Thymus (tissue), 11 donors: ENCODE results near the gene IGF2R. TPM values are rescaled to one million over a fixed set of nuclear protein-coding genes. Genes with fewer than 3 reads are reported as not detected.
"Not testable (repeated sequence)": the region's sequence is repeated elsewhere in the genome, so short reads cannot be mapped to it uniquely, and the experiment has no call there.

Experiments
- DNase-seq, 9 donors: peaks; one replicate each; pipeline ENCODE4 v3.0.0-alpha.2; 2013; ENCODE audit warnings: low spot score in 9 of 9, low read depth in 6 of 9, missing footprints in 1 of 9
- H3K27ac ChIP-seq, 2 donors: one replicate each; pipeline ENCODE4 v1.5.1; 2013; ENCODE audit warnings: control low read depth in 1 of 2, low read depth in 1 of 2, low read length in 1 of 2, mild to moderate bottlenecking in 1 of 2, moderate library complexity in 1 of 2
- H3K27me3 ChIP-seq, 2 donors: one replicate each; pipeline ENCODE4 v1.5.1; 2013; ENCODE audit warnings: low read length in 1 of 2; ENCODE audit not compliant: control insufficient read depth in 2 of 2, insufficient read depth in 1 of 2
- H3K36me3 ChIP-seq, 2 donors: one replicate each; pipeline ENCODE4 v1.5.1; 2013; ENCODE audit warnings: low read length in 1 of 2, mild to moderate bottlenecking in 1 of 2, moderate library complexity in 1 of 2; ENCODE audit not compliant: control insufficient read depth in 2 of 2, insufficient read depth in 2 of 2
- H3K4me1 ChIP-seq, 2 donors: one replicate each; pipeline ENCODE4 v1.5.1; 2013; ENCODE audit warnings: low read length in 2 of 2; ENCODE audit not compliant: control insufficient read depth in 2 of 2, insufficient read depth in 2 of 2
- H3K4me3 ChIP-seq, 2 donors: one replicate each; pipeline ENCODE4 v1.5.1; 2013; ENCODE audit warnings: low read length in 2 of 2, control low read depth in 1 of 2, mild to moderate bottlenecking in 1 of 2
- H3K9me3 ChIP-seq, 2 donors: one replicate each; pipeline ENCODE4 v1.5.1; 2013; ENCODE audit warnings: low read length in 1 of 2, mild to moderate bottlenecking in 1 of 2; ENCODE audit not compliant: control insufficient read depth in 2 of 2, insufficient read depth in 1 of 2
- WGBS: extraction: QIAGEN DNeasy Blood & Tissue Kit; methylation state at CpG from one replicate; pipeline ENCODE4 v1.1.7; 2013; 5-methylcytosine and 5-hydroxymethylcytosine counted together
- polyA plus RNA-seq: library from polyadenylated mRNA; stranded (reverse); fragments of 200-250 nt; gene quantifications from one replicate; pipeline ENCODE4 v1.2.3, GENCODE V29; 2013
- total RNA-seq: library from RNA; stranded (reverse); fragments of 120-200 nt; gene quantifications from one replicate; pipeline ENCODE4 v1.2.4, GENCODE V29; 2013
- donor health status: healthy.

IGF2R gene
- total and polyA plus RNA-seq, 2 donors: 16.3 to 16.6 TPM

- DNase-seq: no peak
- Histone ChIP-seq H3K27me3 (no peaks in the 10 kb centered on the region), H3K4me1 (peaks cover 42 to 43% of the 10 kb centered on the region in 2 donors), H3K9me3 (peaks cover 0 to 3% of the 10 kb centered on the region in 2 donors), H3K36me3 (peaks cover 13 to 26% of the 10 kb centered on the region in 2 donors), H3K4me3 (no peak overlapping the region), H3K27ac (peak overlapping the region in 1 of 2 donors; percentile 27)
- WGBS: 70% methylated on average over 5 of the region's 5 CpGs
These were observed 27.3 kb downstream of the IGF2R start for GRCh38 chr6:159996087-159996622.

DNA sequence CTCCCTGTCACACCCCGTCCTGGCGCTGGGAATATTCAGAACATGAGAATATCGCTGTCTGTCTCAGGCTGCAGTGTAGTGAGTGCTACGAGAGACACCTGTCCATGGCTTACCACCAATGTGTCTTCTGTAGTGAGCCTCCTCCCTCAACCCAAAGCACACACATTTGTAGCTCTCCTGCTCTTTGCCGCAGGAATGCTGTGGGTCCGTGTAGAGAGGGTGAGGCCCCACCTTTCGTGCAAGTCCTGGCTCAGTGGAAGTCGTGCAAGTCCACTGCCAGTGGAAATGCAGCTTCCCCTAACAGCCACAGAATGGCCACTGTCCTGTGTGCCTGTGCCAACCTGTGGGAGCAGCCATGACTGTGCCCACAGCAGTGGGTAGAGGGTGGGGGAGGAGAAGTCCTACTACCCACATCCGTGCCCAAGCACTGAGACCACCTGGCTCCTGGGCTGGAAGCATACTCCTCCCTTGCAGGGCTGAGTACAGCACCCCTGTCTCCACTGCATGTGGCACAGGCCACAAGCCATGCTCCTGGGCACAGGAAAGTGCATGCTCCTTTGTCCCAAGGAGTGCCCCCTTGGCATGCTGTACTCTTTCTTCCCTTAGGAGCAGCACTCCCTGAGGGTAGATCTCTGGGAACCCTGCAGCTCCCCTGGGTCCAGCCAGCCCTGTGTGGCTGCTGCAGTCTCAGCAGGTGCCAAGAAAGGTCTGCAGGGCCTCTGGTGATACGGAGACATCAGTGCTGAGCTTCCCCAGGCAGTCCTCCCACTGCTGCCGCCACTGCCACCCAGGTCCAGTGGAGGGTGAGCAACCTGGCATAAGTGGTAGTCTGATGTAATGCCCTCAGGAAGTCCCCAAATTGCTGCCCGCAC, 28.0 kb downstream of the IGF2R start:
- DNase-seq: no peak
- Histone ChIP-seq H3K9me3 (peaks cover 0 to 3% of the 10 kb centered on the region in 2 donors), H3K27me3 (no peaks in the 10 kb centered on the region), H3K4me1 (peaks cover 42 to 43% of the 10 kb centered on the region in 2 donors), H3K36me3 (peaks cover 8 to 21% of the 10 kb centered on the region in 2 donors), H3K27ac (no peak overlapping the region), H3K4me3 (no peak overlapping the region)
- WGBS: 43% methylated on average over 12 of the region's 12 CpGs

DNA sequence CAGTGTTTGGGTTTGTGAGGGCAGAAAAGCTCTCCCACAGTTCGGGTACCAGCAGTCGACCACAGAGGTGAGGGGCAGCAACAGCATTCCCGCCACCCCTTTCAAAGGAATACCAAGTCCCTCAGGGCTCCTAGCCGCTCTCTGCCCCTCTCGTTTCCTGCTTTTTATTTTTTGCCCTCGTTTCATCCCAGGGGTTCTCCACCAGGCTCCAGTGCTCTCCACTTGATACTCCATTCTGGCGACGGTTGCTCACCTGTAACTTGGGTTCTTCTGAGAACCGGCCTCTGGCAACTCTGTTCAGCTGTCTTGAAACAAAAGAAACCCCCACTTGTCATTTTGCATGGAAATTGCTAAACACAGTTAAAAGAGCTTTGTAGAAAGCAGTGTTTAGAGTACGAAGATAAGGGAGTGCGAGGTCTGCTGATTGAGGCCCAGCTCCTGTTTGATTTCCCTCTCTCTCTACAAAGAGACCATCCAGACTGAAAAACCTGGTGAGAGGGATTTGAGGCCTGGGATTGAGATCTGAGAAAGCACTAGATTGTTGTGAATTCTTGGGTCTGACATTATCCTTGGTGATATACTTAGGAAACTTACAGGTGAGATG, 28.7 kb downstream of the IGF2R start:
- H3K36me3 ChIP-seq: peaks cover 7 to 14% of the 10 kb centered on the region in 2 donors
- H3K4me3 ChIP-seq: no peak overlapping the region
- no peaks in the 10 kb centered on the region for H3K27me3 ChIP-seq
- WGBS: 55% methylated on average over 11 of the region's 11 CpGs
- H3K9me3 ChIP-seq: peaks cover 0 to 3% of the 10 kb centered on the region in 2 donors
- H3K4me1 ChIP-seq: peaks cover 42 to 43% of the 10 kb centered on the region in 2 donors
- no peak for DNase-seq
- no peak overlapping the region for H3K27ac ChIP-seq

- no peak overlapping the region for H3K27ac ChIP-seq
- H3K4me3 ChIP-seq: no peak overlapping the region
- peaks cover 7 to 11% of the 10 kb centered on the region in 2 donors for H3K36me3 ChIP-seq
- H3K27me3 ChIP-seq: no peaks in the 10 kb centered on the region
- 97% methylated on average over 2 of the region's 2 CpGs for WGBS
- peaks cover 0 to 3% of the 10 kb centered on the region in 2 donors for H3K9me3 ChIP-seq
- H3K4me1 ChIP-seq: peaks cover 42 to 43% of the 10 kb centered on the region in 2 donors
- no peak for DNase-seq
These were observed 29.7 kb downstream of the IGF2R start for GRCh38 chr6:159998538-159998937.

DNA sequence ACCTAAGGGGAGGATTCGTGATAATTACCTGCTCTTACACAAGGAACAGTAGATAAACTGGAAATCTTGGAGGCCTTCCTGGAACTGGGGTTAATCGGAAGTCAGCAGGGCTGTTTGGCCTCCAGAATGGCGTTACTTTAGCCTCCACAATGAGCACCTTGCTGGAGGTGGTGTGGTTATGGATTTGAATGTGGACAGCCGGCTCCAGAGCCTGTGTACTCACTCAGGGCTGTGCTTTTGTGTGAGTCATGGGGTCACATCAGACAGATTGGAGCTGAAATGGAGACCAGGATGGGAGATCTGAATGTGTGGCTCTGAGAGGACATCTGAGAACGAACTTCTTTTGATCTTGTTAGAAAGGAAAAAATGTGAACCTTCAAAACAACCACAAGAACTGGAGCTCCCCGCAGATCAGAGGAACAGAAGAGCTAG, 30.4 kb downstream of the IGF2R start:
- Histone ChIP-seq H3K4me3 (peak overlapping the region in 1 of 2 donors; percentile 11), H3K36me3 (peaks cover 10 to 11% of the 10 kb centered on the region in 2 donors), H3K9me3 (peaks cover 0 to 5% of the 10 kb centered on the region in 2 donors), H3K27me3 (no peaks in the 10 kb centered on the region), H3K4me1 (peaks cover 42 to 43% of the 10 kb centered on the region in 2 donors), H3K27ac (no peak overlapping the region)
- 54% methylated on average over 6 of the region's 6 CpGs for WGBS
- peak in 1 of 9 donors; percentile 68 for DNase-seq

- peaks cover 0 to 12% of the 10 kb centered on the region in 2 donors for H3K9me3 ChIP-seq
- H3K36me3 ChIP-seq: peaks cover 11 to 14% of the 10 kb centered on the region in 2 donors
- no peak for DNase-seq
- H3K4me3 ChIP-seq: no peak overlapping the region
- WGBS: 90% methylated on average over 8 of the region's 8 CpGs
- H3K27ac ChIP-seq: no peak overlapping the region
- H3K4me1 ChIP-seq: peaks cover 43 to 45% of the 10 kb centered on the region in 2 donors
- H3K27me3 ChIP-seq: peaks cover 0 to 5% of the 10 kb centered on the region in 2 donors
These were observed 31.4 kb downstream of the IGF2R start for GRCh38 chr6:160000280-160000704.

DNA sequence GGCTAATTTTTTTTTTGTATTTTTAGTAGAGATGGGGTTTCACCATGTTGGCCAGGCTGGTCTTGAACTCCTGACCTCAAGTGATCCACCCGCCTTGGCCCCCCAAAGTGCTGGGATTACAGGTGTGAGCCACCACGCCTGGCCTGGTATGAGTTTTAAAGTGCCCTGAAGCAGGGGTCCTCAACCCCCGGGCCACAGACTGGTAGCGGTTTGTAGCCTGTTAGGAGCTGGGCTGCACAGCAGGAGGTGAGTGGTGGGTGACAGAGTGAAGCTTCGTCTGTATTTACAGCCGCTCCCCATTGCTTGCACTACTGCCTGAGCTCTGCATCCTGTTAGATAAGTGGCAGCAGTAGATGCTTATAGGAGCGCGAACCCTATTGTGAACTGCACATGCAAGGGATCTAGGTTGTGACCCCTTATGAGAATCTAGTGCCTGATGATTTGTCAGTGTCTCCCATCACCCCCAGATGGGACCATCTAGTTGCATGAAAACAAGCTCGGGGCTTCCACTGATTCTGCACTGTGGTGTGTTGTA, 32.1 kb downstream of the IGF2R start:
- Histone ChIP-seq H3K4me1 (peaks cover 42 to 46% of the 10 kb centered on the region in 2 donors), H3K36me3 (peaks cover 11 to 16% of the 10 kb centered on the region in 2 donors), H3K9me3 (peaks cover 0 to 13% of the 10 kb centered on the region in 2 donors)
- WGBS: 90% methylated on average over 9 of the region's 9 CpGs
- not testable (repeated sequence) for H3K27me3 ChIP-seq, DNase-seq, H3K27ac ChIP-seq, H3K4me3 ChIP-seq

GRCh38 chr6:160002882-160003281, 34.0 kb downstream of the IGF2R start:
- H3K36me3 ChIP-seq: peaks cover 9 to 13% of the 10 kb centered on the region in 2 donors
- H3K27me3 ChIP-seq: peaks cover 0 to 10% of the 10 kb centered on the region in 2 donors
- H3K27ac ChIP-seq: no peak overlapping the region
- H3K4me3 ChIP-seq: no peak overlapping the region
- no peak for DNase-seq
- H3K9me3 ChIP-seq: peaks cover 0 to 13% of the 10 kb centered on the region in 2 donors
- H3K4me1 ChIP-seq: peaks cover 26 to 33% of the 10 kb centered on the region in 2 donors
- whole genome bisulfite sequencing: 65% methylated on average over 2 of the region's 2 CpGs
